GM23338 (cell line): ENCODE measurements around the gene MANSC1. TPM values are rescaled to one million over a fixed set of nuclear protein-coding genes. Genes with fewer than 3 reads are reported as not detected.

Experiments used
- ATAC-seq: fragments of 200-7000 bp; cut with Tn5 transposase; 3 replicates; pipeline ENCODE4 v1.9.1; 2020
- DNase-seq: peaks from one replicate; pipeline ENCODE4 v3.0.0-alpha.2; 2015; ENCODE audit warnings: low spot score
- H2AFZ ChIP-seq: fragments of 200-600 bp; sonication (generic); 2 replicates; pipeline ENCODE4 v1.8.0; 2016; ENCODE audit warnings: antibody characterized with exemption, mild to moderate bottlenecking, moderate library complexity
- H3F3A ChIP-seq: fragments of 200-600 bp; sonication (generic); replicated peaks from 2 replicates; pipeline ENCODE4 v1.8.0; 2017; ENCODE audit warnings: antibody characterized with exemption, mixed run types, low read depth
- H3K27ac ChIP-seq: fragments of 200-600 bp; sonication (generic); 2 replicates; pipeline ENCODE4 v1.6.1; 2016; ENCODE audit warnings: low read depth
- H3K27me3 ChIP-seq: fragments of 200-600 bp; sonication (generic); 2 replicates; pipeline ENCODE4 v1.8.0; 2016; ENCODE audit warnings: mild to moderate bottlenecking, mixed run types, moderate library complexity; ENCODE audit not compliant: insufficient read depth
- H3K36me3 ChIP-seq: fragments of 200-600 bp; sonication (generic); 2 replicates; pipeline ENCODE4 v1.8.0; 2016; ENCODE audit warnings: mild to moderate bottlenecking; ENCODE audit not compliant: insufficient read depth
- H3K4me1 ChIP-seq: fragments of 200-600 bp; sonication (generic); 2 replicates; pipeline ENCODE4 v1.8.0; 2016; ENCODE audit warnings: mild to moderate bottlenecking, moderate library complexity; ENCODE audit not compliant: insufficient read depth
- H3K4me2 ChIP-seq: fragments of 200-600 bp; sonication (generic); 2 replicates; pipeline ENCODE4 v1.7.1; 2017; ENCODE audit warnings: mixed run types
- H3K4me3 ChIP-seq: fragments of 200-600 bp; sonication (generic); 2 replicates; pipeline ENCODE4 v1.6.1; 2016; ENCODE audit warnings: mixed run types
- H3K79me2 ChIP-seq: fragments of 200-600 bp; sonication (generic); replicated peaks from 2 replicates; pipeline ENCODE4 v1.8.0; 2017; ENCODE audit warnings: mild to moderate bottlenecking; ENCODE audit not compliant: insufficient read depth
- H3K9me2 ChIP-seq: fragments of 200-600 bp; sonication (generic); 2 replicates; pipeline ENCODE4 v1.8.0; 2017; ENCODE audit not compliant: insufficient read depth
- H4K20me1 ChIP-seq: fragments of 200-600 bp; sonication (generic); replicated peaks from 2 replicates; pipeline ENCODE4 v1.8.0; 2017; ENCODE audit warnings: mild to moderate bottlenecking; ENCODE audit not compliant: insufficient read depth
- H3K27ac Mint-ChIP-seq: 2 replicates; pipeline ENCODE4 v1.8.0; 2020; ENCODE audit warnings: inconsistent platforms, mild to moderate bottlenecking, moderate library complexity, mixed read lengths
- H3K27me3 Mint-ChIP-seq: 3 replicates; pipeline ENCODE4 v1.8.0; 2022; ENCODE audit warnings: low read depth, mild to moderate bottlenecking, moderate library complexity, mixed read lengths, inconsistent platforms; ENCODE audit not compliant: insufficient read depth, poor library complexity
- H3K36me3 Mint-ChIP-seq: 3 replicates; pipeline ENCODE4 v1.8.0; 2021; ENCODE audit warnings: low read depth, mild to moderate bottlenecking, inconsistent platforms, moderate library complexity, mixed read lengths
- H3K4me1 Mint-ChIP-seq: 3 replicates; pipeline ENCODE4 v1.8.0; 2020; ENCODE audit warnings: mild to moderate bottlenecking, inconsistent platforms, mixed read lengths
- H3K4me3 Mint-ChIP-seq: 3 replicates; pipeline ENCODE4 v1.8.0; 2021; ENCODE audit warnings: moderate library complexity, mild to moderate bottlenecking, inconsistent platforms, mixed read lengths
- H3K9me3 Mint-ChIP-seq: 3 replicates; pipeline ENCODE4 v1.8.0; 2020; ENCODE audit warnings: moderate library complexity, mild to moderate bottlenecking, inconsistent platforms, mixed read lengths
- CREB1 ChIP-seq: fragments of 250-450 bp; sonication (Bioruptor Pico); IDR thresholded peaks from 2 replicates; pipeline ENCODE4 v1.5.0; 2020; ENCODE audit warnings: low read depth, mild to moderate bottlenecking, moderate library complexity
- EZH2 ChIP-seq: fragments of 200-600 bp; sonication (generic); IDR thresholded peaks from one replicate; pipeline ENCODE4 v1.8.0; 2017; ENCODE audit warnings: antibody characterized with exemption, mild to moderate bottlenecking, low read depth; ENCODE audit not compliant: unreplicated experiment
- EZH2phosphoT487 ChIP-seq: fragments of 200-600 bp; sonication (generic); IDR thresholded peaks from one replicate; pipeline ENCODE4 v1.8.1; 2018; ENCODE audit warnings: antibody characterized with exemption; ENCODE audit not compliant: unreplicated experiment
- JUNB ChIP-seq: IDR thresholded peaks from one replicate; pipeline ENCODE4 v1.6.1; 2016; ENCODE audit warnings: antibody characterized with exemption; ENCODE audit not compliant: unreplicated experiment
- NANOG ChIP-seq: IDR thresholded peaks from 2 replicates; pipeline ENCODE4 v1.6.1; 2016; ENCODE audit warnings: antibody characterized with exemption, borderline replicate concordance
- POLR2AphosphoS5 ChIP-seq: IDR thresholded peaks from 2 replicates; pipeline ENCODE4 v1.6.1; 2016; ENCODE audit warnings: antibody characterized with exemption, low read depth
- STAT1 ChIP-seq: IDR thresholded peaks from one replicate; pipeline ENCODE4 v1.6.1; 2016; ENCODE audit warnings: antibody characterized with exemption; ENCODE audit not compliant: unreplicated experiment
- ZNF114 ChIP-seq: fragments of 250-450 bp; sonication (Bioruptor Pico); IDR thresholded peaks from 2 replicates; pipeline ENCODE4 v1.5.0; 2020; ENCODE audit warnings: mild to moderate bottlenecking, moderate library complexity
- ZNF331 ChIP-seq: fragments of 250-450 bp; sonication (Bioruptor Pico); IDR thresholded peaks from 2 replicates; pipeline ENCODE4 v1.5.0; 2020; ENCODE audit warnings: low read depth, mild to moderate bottlenecking, moderate library complexity
- polyA plus RNA-seq: library from polyadenylated mRNA; unstranded; fragments of >200 nt; fragmentation: Nextera tagmentation; extraction: Ambion mirVana; gene quantifications from 2 replicates; pipeline ENCODE4 v1.2.1, GENCODE V29; 2016
- total RNA-seq: library from RNA; depleted of rRNA; stranded (reverse); fragments of >200 nt; shearing (Covaris generic); gene quantifications from 2 replicates; pipeline ENCODE4 v1.2.3, GENCODE V29; 2014
- TF ChIP-seq, protein P1 (sequence below), 2 experiments: fragments of 200-600 bp in 1 of 2; sonication (generic) in 1 of 2; conservative IDR thresholded peaks; 2 replicates each; pipeline versions ENCODE4 v1.5.1 to v1.6.1; 2016 to 2017; ENCODE audit warnings: antibody characterized with exemption in 2 of 2, low read depth in 2 of 2, mild to moderate bottlenecking in 2 of 2, moderate library complexity in 1 of 2
- TF ChIP-seq, protein P2 (sequence below): IDR thresholded peaks from 2 replicates; pipeline ENCODE4 v1.6.1; 2016; ENCODE audit warnings: antibody characterized with exemption
- TF ChIP-seq, protein P3 (sequence below): fragments of 250-450 bp; sonication (Bioruptor Pico); IDR thresholded peaks from 2 replicates; pipeline ENCODE4 v1.5.0; 2020; ENCODE audit warnings: mild to moderate bottlenecking, moderate library complexity
- TF ChIP-seq, protein P4 (sequence below): IDR thresholded peaks from one replicate; pipeline ENCODE4 v1.6.1; 2018; ENCODE audit warnings: antibody characterized with exemption; ENCODE audit not compliant: unreplicated experiment

Gene MANSC1
- total and polyA plus RNA-seq, 2 experiments from 2014 or later = 4.4 to 5.1 TPM

DNA sequence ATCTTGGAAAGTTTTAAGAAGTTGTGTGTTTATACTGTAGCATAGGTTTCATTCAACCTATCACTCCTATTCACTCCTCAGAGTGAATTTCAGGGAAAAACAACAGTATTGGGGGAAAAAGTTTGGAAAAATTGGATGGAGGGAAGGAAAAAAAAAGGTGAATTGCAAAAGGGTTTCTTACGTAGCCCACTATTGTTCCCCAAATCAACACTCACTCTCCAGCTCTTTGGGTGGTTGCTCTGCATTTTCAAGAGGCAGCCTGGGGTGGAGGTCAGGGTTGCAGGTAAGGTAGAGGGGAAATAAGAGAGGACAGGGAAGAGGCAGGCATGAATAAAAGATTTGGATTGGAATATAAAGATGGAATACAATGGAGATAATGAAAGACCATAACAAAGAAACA, 49.1 kb upstream of the MANSC1 start:
- Histone ChIP-seq H3K4me1 (peaks cover 24% of the 10 kb centered on the region), H3K27me3 (no peaks in the 10 kb centered on the region), H3K4me2 (peak overlapping the region; percentile 44), H3F3A (no peaks in the 10 kb centered on the region), H3K4me3 (no peak overlapping the region), H3K27ac (peak overlapping the region; percentile 46; the same call in 1 of the 2 replicates), H3K79me2 (no peaks in the 10 kb centered on the region; the same call in 1 of the 2 replicates), H2AFZ (no peak overlapping the region), H3K9me2 (no peaks in the 10 kb centered on the region), H4K20me1 (no peaks in the 10 kb centered on the region), H3K36me3 (no peaks in the 10 kb centered on the region)
- ATAC-seq (peak; percentile 85), DNase-seq (peak; percentile 44)
- H3K4me3 Mint-ChIP-seq = no peak overlapping the region
- TF ChIP-seq POLR2AphosphoS5 (no peak), ZNF331 (CRISPR knock-in tag) (no peak), JUNB (no peak), EZH2 (no peak), ZNF114 (CRISPR knock-in tag) (no peak), NANOG (no peak), STAT1 (no peak), CREB1 (CRISPR knock-in tag) (no peak), EZH2phosphoT487 (no peak)
- TF ChIP-seq, protein P1, sequence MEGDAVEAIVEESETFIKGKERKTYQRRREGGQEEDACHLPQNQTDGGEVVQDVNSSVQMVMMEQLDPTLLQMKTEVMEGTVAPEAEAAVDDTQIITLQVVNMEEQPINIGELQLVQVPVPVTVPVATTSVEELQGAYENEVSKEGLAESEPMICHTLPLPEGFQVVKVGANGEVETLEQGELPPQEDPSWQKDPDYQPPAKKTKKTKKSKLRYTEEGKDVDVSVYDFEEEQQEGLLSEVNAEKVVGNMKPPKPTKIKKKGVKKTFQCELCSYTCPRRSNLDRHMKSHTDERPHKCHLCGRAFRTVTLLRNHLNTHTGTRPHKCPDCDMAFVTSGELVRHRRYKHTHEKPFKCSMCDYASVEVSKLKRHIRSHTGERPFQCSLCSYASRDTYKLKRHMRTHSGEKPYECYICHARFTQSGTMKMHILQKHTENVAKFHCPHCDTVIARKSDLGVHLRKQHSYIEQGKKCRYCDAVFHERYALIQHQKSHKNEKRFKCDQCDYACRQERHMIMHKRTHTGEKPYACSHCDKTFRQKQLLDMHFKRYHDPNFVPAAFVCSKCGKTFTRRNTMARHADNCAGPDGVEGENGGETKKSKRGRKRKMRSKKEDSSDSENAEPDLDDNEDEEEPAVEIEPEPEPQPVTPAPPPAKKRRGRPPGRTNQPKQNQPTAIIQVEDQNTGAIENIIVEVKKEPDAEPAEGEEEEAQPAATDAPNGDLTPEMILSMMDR (conservative IDR thresholded peaks at IDR 0.05; ENCODE audit: low read depth in 2 of 2) = no peak
- TF ChIP-seq, protein P2, sequence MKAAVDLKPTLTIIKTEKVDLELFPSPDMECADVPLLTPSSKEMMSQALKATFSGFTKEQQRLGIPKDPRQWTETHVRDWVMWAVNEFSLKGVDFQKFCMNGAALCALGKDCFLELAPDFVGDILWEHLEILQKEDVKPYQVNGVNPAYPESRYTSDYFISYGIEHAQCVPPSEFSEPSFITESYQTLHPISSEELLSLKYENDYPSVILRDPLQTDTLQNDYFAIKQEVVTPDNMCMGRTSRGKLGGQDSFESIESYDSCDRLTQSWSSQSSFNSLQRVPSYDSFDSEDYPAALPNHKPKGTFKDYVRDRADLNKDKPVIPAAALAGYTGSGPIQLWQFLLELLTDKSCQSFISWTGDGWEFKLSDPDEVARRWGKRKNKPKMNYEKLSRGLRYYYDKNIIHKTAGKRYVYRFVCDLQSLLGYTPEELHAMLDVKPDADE = no peak
- TF ChIP-seq, protein P3, sequence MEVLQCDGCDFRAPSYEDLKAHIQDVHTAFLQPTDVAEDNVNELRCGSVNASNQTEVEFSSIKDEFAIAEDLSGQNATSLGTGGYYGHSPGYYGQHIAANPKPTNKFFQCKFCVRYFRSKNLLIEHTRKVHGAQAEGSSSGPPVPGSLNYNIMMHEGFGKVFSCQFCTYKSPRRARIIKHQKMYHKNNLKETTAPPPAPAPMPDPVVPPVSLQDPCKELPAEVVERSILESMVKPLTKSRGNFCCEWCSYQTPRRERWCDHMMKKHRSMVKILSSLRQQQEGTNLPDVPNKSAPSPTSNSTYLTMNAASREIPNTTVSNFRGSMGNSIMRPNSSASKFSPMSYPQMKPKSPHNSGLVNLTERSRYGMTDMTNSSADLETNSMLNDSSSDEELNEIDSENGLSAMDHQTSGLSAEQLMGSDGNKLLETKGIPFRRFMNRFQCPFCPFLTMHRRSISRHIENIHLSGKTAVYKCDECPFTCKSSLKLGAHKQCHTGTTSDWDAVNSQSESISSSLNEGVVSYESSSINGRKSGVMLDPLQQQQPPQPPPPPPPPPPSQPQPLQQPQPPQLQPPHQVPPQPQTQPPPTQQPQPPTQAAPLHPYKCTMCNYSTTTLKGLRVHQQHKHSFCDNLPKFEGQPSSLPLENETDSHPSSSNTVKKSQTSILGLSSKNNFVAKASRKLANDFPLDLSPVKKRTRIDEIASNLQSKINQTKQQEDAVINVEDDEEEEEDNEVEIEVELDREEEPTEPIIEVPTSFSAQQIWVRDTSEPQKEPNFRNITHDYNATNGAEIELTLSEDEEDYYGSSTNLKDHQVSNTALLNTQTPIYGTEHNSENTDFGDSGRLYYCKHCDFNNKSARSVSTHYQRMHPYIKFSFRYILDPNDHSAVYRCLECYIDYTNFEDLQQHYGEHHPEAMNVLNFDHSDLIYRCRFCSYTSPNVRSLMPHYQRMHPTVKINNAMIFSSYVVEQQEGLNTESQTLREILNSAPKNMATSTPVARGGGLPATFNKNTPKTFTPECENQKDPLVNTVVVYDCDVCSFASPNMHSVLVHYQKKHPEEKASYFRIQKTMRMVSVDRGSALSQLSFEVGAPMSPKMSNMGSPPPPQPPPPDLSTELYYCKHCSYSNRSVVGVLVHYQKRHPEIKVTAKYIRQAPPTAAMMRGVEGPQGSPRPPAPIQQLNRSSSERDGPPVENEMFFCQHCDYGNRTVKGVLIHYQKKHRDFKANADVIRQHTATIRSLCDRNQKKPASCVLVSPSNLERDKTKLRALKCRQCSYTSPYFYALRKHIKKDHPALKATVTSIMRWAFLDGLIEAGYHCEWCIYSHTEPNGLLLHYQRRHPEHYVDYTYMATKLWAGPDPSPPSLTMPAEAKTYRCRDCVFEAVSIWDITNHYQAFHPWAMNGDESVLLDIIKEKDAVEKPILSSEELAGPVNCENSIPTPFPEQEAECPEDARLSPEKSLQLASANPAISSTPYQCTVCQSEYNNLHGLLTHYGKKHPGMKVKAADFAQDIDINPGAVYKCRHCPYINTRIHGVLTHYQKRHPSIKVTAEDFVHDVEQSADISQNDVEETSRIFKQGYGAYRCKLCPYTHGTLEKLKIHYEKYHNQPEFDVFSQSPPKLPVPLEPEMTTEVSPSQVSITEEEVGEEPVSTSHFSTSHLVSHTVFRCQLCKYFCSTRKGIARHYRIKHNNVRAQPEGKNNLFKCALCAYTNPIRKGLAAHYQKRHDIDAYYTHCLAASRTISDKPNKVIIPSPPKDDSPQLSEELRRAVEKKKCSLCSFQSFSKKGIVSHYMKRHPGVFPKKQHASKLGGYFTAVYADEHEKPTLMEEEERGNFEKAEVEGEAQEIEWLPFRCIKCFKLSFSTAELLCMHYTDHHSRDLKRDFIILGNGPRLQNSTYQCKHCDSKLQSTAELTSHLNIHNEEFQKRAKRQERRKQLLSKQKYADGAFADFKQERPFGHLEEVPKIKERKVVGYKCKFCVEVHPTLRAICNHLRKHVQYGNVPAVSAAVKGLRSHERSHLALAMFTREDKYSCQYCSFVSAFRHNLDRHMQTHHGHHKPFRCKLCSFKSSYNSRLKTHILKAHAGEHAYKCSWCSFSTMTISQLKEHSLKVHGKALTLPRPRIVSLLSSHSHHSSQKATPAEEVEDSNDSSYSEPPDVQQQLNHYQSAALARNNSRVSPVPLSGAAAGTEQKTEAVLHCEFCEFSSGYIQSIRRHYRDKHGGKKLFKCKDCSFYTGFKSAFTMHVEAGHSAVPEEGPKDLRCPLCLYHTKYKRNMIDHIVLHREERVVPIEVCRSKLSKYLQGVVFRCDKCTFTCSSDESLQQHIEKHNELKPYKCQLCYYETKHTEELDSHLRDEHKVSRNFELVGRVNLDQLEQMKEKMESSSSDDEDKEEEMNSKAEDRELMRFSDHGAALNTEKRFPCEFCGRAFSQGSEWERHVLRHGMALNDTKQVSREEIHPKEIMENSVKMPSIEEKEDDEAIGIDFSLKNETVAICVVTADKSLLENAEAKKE = no peak
- TF ChIP-seq, protein P4, sequence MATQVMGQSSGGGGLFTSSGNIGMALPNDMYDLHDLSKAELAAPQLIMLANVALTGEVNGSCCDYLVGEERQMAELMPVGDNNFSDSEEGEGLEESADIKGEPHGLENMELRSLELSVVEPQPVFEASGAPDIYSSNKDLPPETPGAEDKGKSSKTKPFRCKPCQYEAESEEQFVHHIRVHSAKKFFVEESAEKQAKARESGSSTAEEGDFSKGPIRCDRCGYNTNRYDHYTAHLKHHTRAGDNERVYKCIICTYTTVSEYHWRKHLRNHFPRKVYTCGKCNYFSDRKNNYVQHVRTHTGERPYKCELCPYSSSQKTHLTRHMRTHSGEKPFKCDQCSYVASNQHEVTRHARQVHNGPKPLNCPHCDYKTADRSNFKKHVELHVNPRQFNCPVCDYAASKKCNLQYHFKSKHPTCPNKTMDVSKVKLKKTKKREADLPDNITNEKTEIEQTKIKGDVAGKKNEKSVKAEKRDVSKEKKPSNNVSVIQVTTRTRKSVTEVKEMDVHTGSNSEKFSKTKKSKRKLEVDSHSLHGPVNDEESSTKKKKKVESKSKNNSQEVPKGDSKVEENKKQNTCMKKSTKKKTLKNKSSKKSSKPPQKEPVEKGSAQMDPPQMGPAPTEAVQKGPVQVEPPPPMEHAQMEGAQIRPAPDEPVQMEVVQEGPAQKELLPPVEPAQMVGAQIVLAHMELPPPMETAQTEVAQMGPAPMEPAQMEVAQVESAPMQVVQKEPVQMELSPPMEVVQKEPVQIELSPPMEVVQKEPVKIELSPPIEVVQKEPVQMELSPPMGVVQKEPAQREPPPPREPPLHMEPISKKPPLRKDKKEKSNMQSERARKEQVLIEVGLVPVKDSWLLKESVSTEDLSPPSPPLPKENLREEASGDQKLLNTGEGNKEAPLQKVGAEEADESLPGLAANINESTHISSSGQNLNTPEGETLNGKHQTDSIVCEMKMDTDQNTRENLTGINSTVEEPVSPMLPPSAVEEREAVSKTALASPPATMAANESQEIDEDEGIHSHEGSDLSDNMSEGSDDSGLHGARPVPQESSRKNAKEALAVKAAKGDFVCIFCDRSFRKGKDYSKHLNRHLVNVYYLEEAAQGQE = no peak
- no peaks in the 10 kb centered on the region; the same call in 2 of the 3 replicates for H3K9me3 Mint-ChIP-seq
- H3K27ac Mint-ChIP-seq = peak overlapping the region; percentile 17
- no peaks in the 10 kb centered on the region for H3K27me3 Mint-ChIP-seq
- peaks cover 15% of the 10 kb centered on the region for H3K36me3 Mint-ChIP-seq
- peaks cover 33% of the 10 kb centered on the region for H3K4me1 Mint-ChIP-seq
